Measurements from ENCODE around the gene VAPB. TPM values are rescaled to one million over a fixed set of nuclear protein-coding genes. Genes with fewer than 3 reads are reported as not detected.
A peak's percentile ranks its signal among the peaks of the same experiment; 100 is the strongest.
"Not testable (repeated sequence)": the region's sequence is repeated elsewhere in the genome, so short reads cannot be mapped to it uniquely, and the experiment has no call there.

VAPB gene
- total RNA-seq, 1 experiment from 2014 or later: 9.1 TPM

GRCh38 chr20:58407201-58407873 is 18.3 kb downstream of the VAPB start:
- DNase-seq (ENCODE audit: low spot score): no peak

DNA sequence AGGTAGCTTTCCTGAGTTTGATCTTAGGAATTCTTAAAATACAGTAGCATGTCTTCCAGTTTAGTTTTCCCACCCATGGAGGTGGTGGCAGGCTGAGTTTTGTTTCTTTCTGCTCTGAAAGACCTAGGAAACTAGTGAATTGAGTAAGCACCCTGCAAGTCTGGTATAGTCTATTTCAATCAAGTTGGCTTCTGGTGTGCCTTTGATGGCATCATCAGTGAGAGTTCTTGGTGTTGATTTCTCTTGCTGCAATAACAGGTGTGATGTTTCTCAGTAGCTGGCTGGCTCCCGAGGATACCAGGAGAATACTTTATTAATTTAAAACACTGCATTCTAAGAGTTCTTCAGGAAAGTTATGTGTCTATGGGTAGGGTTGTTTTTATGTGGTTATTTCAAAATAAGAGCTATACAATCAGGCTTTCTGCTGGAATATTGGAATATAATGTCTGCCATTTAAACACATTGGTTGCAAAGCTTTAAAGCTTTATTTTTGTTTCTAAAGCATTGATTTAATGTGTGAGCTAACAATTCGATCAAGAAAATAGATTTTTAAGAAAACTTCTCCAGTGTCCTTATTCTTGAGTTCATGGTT is 19.0 kb downstream of the VAPB start:
- DNase-seq (ENCODE audit: low spot score): no peak

DNA sequence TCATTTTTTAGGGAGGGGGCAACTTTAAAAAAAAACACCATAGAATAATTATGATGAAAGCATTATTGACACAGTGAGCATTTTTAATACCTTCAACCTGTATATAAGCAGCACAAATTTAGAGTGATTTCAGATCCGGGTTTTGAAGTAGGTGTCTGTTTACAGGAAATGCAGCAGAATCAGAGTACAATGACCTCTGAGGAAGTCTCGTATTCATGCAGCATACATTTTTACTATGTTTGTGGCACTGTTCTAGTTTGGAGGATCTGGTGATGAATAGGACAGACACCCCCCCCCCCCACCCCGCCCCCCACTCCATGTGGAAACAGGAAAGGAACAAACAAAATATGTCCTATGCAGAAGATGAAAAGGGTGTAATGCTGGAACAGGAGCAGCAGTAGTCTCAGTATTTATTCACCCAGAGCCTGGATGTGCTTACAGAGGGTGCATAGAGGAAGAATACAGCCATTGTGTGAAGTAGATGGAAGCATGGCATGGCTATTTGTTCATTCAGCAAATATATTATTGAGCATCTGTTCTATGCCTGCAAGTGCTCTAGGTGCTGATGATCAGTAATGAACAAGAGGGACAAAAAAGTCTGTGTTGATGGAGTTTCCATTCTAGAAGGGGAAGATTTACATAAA is 19.7 kb downstream of the VAPB start:
- DNase-seq (ENCODE audit: low spot score): no peak

DNA sequence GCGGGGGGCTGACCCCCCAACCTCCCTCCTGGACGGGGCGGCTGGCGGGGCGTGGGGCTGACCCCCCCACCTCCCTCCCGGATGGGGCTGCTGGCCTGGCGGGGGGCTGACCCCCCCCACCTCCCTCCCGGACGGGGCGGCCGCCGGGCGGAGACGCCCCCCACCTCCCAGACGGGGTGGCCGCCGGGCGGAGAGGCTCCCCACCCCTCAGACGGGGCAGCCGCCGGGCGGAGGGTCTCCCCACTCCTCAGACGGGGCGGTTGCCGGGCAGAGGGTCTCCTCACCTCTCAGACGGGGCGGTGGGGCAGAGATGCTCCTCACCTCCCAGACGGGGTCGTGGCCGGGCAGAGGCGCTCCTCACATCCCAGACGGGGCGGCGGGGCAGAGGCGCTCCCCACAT is 25.2 kb downstream of the VAPB start:
- DNase-seq (ENCODE audit: low spot score): not testable (repeated sequence)

DNA sequence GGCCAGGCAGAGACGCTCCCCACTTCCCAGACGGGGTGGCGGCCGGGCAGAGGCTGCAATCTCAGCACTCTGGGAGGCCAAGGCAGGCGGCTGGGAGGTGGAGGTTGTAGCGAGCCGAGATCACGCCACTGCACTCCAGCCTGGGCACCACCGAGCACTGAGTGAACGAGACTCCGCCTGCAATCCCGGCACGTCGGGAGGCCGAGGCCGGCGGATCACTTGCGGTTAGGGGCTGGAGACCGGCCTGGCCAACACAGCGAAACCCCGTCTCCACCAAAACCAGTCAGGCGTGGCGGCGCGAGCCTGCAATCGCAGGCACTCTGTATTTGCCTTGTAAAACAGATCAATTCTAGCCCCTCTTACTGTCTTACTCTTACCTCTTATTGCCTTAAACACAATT is 25.8 kb downstream of the VAPB start:
- DNase-seq (ENCODE audit: low spot score): not testable (repeated sequence)

GRCh38 chr20:58416057-58416456 is 27.0 kb downstream of the VAPB start:
- DNase-seq (ENCODE audit: low spot score): no peak

GRCh38 chr20:58416835-58417234 is 27.8 kb downstream of the VAPB start:
- no peak for DNase-seq (ENCODE audit: low spot score)

DNA sequence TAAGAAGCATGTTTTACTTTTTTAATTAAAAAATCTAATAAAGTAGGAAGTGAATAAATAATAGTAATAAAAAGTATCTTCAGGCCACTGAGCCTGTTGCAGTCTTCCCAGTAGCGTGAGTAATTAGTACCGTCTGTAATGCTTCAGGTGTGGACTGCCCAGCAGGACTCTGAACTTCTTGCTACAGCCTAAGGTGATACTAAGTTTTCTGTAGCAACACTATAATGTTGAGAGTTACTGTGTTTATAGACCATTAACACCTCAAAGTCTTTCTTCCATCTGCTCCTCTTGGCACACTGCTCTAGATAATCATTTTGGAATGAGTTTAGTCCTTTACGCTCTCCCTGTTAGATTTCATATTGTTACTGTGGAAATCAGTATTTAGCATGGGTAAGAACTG is 28.4 kb downstream of the VAPB start:
- no peak for DNase-seq (ENCODE audit: low spot score)

DNA sequence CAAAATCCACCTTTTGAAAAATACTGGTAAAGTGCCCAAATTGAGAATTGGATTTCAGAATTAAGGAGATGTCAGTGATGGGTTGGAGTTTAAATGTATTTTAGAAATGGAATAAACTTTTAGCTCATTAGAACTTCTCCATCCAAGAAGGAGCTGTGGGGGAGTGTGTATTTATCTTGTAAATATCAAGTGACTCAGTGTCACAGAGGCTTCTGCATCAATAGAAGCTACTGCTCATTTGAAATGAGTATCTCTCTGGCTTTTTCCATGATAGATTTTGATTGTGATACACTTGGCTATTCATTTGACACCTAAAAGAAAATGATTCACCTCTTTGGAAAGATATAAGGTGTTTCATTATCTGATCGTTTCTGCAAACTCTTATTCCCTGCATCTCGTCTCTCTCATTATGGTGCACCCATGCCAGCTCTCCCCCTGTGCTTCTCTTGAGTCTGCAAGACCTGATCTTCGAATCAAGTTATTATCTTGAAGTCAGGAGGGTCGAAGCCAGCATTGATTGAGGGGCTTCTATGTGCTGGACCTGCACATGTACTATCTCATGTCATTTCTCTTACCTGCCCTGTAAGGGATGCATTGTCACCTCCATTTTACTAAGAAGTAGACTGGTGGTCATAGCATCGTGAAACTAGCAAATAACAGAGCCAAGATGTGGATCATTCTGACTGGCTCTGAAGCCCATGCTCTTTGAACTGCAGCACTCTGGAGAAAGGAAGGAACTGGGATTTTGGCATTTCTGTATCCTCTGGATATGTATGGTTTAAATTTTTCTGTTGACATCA is 30.1 kb downstream of the VAPB start:
- DNase-seq (ENCODE audit: low spot score): no peak

GRCh38 chr20:58420798-58421496 is 31.9 kb downstream of the VAPB start:
- no peak for DNase-seq (ENCODE audit: low spot score)

GRCh38 chr20:58421497-58421850 is 32.4 kb downstream of the VAPB start:
- no peak for DNase-seq (ENCODE audit: low spot score)

- DNase-seq (ENCODE audit: low spot score): no peak
Observed at GRCh38 chr20:58424218-58424969, 35.4 kb downstream of the VAPB start.

DNA sequence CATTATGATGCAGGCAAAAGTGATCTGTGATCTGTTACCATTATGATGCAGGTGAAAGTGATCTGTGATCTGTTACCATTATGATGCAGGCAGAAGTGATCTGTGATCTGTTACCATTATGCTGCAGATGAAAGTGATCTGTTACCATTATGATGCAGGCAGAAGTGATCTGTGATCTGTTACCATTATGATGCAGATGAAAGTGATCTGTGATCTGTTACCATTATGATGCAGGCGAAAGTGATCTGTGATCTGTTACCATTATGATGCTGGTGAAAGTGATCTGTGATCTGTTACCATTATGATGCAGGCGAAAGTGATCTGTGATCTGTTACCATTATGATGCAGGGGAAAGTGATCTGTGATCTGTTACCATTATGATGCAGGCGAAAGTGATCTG is 38.5 kb downstream of the VAPB start:
- not testable (repeated sequence) for DNase-seq (ENCODE audit: low spot score)

DNA sequence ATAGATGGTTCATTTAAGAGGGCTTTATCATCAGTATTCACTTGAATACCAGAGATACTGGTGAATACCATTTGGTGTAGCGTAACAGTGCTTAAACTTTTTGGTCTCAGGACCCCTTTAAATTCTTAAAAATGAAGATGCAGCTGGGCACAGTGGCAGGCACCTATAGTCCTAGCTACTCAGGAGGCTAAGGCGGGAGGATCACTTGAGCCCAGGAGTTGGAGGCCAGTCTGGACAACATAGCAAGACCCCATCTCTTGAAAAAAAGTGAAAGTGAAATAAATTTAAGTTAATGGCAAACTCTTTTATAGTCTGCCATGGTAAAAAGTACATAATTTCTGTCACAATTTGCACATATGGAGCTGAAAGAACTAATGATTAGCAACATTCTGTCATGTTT is 39.3 kb downstream of the VAPB start:
- no peak for DNase-seq (ENCODE audit: low spot score)

GRCh38 chr20:58429303-58429702 is 40.3 kb downstream of the VAPB start:
- no peak for DNase-seq (ENCODE audit: low spot score)

DNA sequence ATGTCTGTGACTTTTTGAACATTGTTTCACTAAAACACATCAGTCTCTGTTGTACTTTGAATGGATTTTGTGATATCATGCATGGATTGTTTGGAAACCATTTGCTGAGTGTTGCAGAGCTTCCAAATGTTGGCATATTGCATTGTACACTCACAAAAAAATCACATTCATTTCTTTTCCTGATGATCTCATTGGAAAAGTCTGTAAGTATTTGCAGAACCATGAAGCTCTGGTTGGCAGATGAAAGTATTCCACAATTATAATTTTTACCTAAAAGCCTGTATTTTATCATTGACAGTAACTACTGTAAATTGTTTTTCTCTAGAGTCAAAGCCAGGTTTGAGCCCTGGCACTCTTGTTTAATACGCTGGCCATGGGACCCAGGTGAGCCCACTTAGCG is 42.1 kb downstream of the VAPB start:
- DNase-seq (ENCODE audit: low spot score): no peak

DNA sequence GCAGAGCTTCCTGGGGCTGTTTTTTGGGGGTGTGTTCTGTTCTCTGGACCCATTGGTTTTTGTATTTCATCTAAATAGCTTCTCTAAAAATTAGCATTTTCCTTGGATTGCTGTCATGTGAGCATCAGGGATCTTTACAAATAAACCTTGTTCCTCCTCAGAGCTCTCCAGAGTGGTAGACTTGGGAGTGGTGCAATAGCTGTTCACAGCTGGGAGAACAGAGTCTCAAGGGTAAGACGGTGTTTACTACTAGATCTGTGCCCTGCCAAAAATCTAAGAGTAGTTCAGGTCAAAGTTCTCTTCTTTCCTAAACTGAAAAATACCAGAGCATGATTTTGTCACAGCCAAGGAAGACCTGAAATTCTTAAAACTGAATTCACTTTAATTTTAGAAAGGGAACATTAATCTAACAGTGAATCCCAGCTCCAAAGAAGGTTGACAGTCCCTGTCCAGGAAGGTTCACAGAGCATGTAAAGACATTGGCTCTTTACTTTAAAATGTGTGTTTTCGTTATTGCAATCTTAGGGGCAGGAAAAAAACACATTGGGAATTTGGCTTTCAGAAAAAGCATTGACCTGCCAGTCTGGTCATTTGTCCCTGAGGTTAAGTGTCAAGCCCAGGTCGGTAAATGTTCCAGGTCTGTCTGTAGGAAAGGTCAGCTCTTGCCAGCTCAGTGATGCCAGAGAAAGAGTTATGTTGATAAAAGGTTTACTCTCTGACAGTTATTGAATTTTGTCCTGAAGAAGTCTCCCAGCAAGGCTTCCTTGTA is 43.3 kb downstream of the VAPB start:
- no peak for DNase-seq (ENCODE audit: low spot score)

GRCh38 chr20:58433029-58433647 is 44.1 kb downstream of the VAPB start:
- DNase-seq (ENCODE audit: low spot score): no peak

DNA sequence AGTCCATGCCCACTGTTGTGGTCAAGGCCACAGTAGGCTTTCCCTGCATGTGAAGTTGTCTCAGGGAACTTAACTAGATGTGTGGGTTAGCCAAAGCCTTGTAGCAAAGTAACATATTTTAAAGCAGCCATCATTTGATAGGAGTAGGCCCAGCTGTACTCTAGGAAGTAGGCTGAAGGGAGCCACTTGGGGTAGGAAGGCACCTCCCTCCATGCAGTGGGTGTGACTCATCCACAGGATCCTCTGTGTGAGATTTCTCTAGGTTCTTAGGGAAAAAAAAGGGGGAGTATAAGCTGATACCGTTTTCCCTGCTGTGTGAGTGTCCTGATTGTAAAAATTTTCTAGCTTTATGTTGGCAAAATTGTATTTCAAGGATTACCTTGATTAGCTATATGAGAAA is 44.7 kb downstream of the VAPB start:
- DNase-seq (ENCODE audit: low spot score): peak; percentile 31

DNA sequence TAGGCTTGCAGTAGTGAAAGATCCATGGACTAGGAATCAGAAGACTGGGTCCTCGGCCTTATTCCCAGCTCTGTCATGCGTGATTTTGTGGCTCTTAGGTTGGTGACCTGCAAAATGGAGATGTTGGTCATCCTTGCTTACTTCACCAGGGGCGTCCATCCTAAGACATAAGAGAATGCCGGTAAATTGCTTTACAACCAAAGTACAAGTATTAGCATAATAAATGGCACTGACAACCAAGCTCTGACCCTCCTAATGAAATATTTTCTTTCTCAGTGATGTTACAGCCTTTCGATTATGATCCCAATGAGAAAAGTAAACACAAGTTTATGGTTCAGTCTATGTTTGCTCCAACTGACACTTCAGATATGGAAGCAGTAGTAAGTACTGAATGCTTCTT is 45.3 kb downstream of the VAPB start:
- no peak for DNase-seq (ENCODE audit: low spot score)
